Prostate gland (tissue), 2 donors: ENCODE results near the gene NCAM1. TPM values are rescaled to one million over a fixed set of nuclear protein-coding genes. Genes with fewer than 3 reads are reported as not detected.

Experiments
- DNase-seq: peaks from one replicate; pipeline ENCODE4 v3.0.0-alpha.2; 2019; ENCODE audit warnings: low spot score
- H3K27ac ChIP-seq, 2 donors: fragments of 200-600 bp; sonication (generic); 2 replicates each; pipeline ENCODE4 v1.5.1; 2017 to 2019
- H3K27me3 ChIP-seq: fragments of 200-600 bp; sonication (generic); replicated peaks from 2 replicates; pipeline ENCODE4 v1.5.1; 2019; ENCODE audit not compliant: insufficient read depth
- H3K36me3 ChIP-seq, 2 donors: fragments of 200-600 bp; sonication (generic); 1 replicate in 1 of 2; 2 replicates in 1 of 2; pipeline versions ENCODE4 v1.5.1 to v1.8.1; 2017 to 2019
- H3K4me1 ChIP-seq: fragments of 200-600 bp; sonication (generic); replicated peaks from 2 replicates; pipeline ENCODE4 v1.5.1; 2019
- H3K4me3 ChIP-seq, 2 donors: fragments of 200-600 bp; sonication (generic); 2 replicates each; pipeline ENCODE4 v1.5.1; 2017 to 2019
- H3K9me3 ChIP-seq: fragments of 200-600 bp; sonication (generic); 2 replicates; pipeline ENCODE4 v1.5.1; 2017
- CTCF ChIP-seq, 4 experiments: fragments of 200-600 bp in 2 of 4; fragments of 450-650 bp in 2 of 4; sonication (generic) in 2 of 4; IDR thresholded peaks; 1 replicate in 3 of 4; 2 replicates in 1 of 4; pipeline ENCODE4 v1.5.1; 2016 to 2019; ENCODE audit warnings: antibody characterized with exemption in 4 of 4, mild to moderate bottlenecking in 2 of 4, moderate library complexity in 2 of 4
- POLR2A ChIP-seq: fragments of 450-650 bp; IDR thresholded peaks from one replicate; pipeline ENCODE4 v1.6.1; 2016; ENCODE audit warnings: antibody characterized with exemption, mild to moderate bottlenecking
- POLR2AphosphoS5 ChIP-seq: sonication (generic); formaldehyde crosslinking; IDR thresholded peaks from one replicate; pipeline ENCODE4 v1.6.1; 2017; ENCODE audit warnings: antibody characterized with exemption
- WGBS: methylation state at CpG from one replicate; pipeline ENCODE4 v1.1.5; 2018; 5-methylcytosine and 5-hydroxymethylcytosine counted together
- intact Hi-C: fragments of 100-400 bp; cut with DNase I; formaldehyde crosslinking; loops from one replicate; pipeline ENCODE4 v1.14.2; 2022
- total RNA-seq, 2 donors: library from RNA; depleted of rRNA; stranded (reverse); fragments of >200 nt; gene quantifications; one replicate each; pipeline ENCODE4 v1.1.0, GENCODE V29; 2016

NCAM1 gene
- total RNA-seq, 2 donors from 2014 or later, result 3.8 to 39.7 TPM

- no peaks in the 10 kb centered on the region for H3K4me1 ChIP-seq
- H3K4me3 ChIP-seq, result no peak overlapping the region
- no peaks in the 10 kb centered on the region for H3K9me3 ChIP-seq
- no peak for TF ChIP-seq POLR2AphosphoS5
- TF ChIP-seq POLR2A, result no peak
- no peak for TF ChIP-seq CTCF (IDR thresholded peaks at IDR 0.05)
- 97% methylated on average over 5 of the region's 5 CpGs for WGBS
- no peak overlapping the region for H3K27ac ChIP-seq
- no peak for DNase-seq
- intact Hi-C loops, result no loop called here
- H3K27me3 ChIP-seq, result no peaks in the 10 kb centered on the region
- no peaks in the 10 kb centered on the region for H3K36me3 ChIP-seq
Observed at GRCh38 chr11:113269636-113270035, 308.4 kb downstream of the NCAM1 start.

- Histone ChIP-seq H3K4me1 (no peaks in the 10 kb centered on the region), H3K27ac (no peak overlapping the region), H3K4me3 (no peak overlapping the region), H3K36me3 (no peaks in the 10 kb centered on the region), H3K27me3 (no peaks in the 10 kb centered on the region), H3K9me3 (no peaks in the 10 kb centered on the region)
- intact Hi-C loops, result no loop called here
- WGBS, result 94% methylated on average over 11 of the region's 13 CpGs
- DNase-seq, result no peak
- no peak for TF ChIP-seq POLR2AphosphoS5
- TF ChIP-seq POLR2A, result no peak
- no peak for TF ChIP-seq CTCF (IDR thresholded peaks at IDR 0.05)
Observed at GRCh38 chr11:113270080-113270479, 308.9 kb downstream of the NCAM1 start.

- Histone ChIP-seq H3K27ac (no peak overlapping the region), H3K4me1 (no peaks in the 10 kb centered on the region), H3K27me3 (no peaks in the 10 kb centered on the region), H3K36me3 (no peaks in the 10 kb centered on the region), H3K9me3 (no peaks in the 10 kb centered on the region), H3K4me3 (no peak overlapping the region)
- no peak for DNase-seq
- intact Hi-C loops, result no loop called here
- TF ChIP-seq POLR2A, result no peak
- no peak for TF ChIP-seq CTCF (IDR thresholded peaks at IDR 0.05)
- TF ChIP-seq POLR2AphosphoS5, result no peak
- 92% methylated on average over 14 of the region's 14 CpGs for WGBS
Observed at GRCh38 chr11:113271551-113272245, 310.5 kb downstream of the NCAM1 start.

GRCh38 chr11:113272281-113272680 is 311.1 kb downstream of the NCAM1 start:
- no peak overlapping the region for H3K4me3 ChIP-seq

More at GRCh38 chr11:113272281-113272680, 311.1 kb downstream of the NCAM1 start:
- intact Hi-C loops, result no loop called here
- H3K27me3 ChIP-seq, result no peaks in the 10 kb centered on the region
- no peaks in the 10 kb centered on the region for H3K36me3 ChIP-seq
- no peak overlapping the region for H3K27ac ChIP-seq
- no peaks in the 10 kb centered on the region for H3K4me1 ChIP-seq
- H3K9me3 ChIP-seq, result no peaks in the 10 kb centered on the region
- DNase-seq, result no peak
- TF ChIP-seq POLR2A (no peak), CTCF (IDR thresholded peaks at IDR 0.05) (no peak), POLR2AphosphoS5 (no peak)
- 80% methylated on average over 5 of the region's 5 CpGs for WGBS
